Medulla oblongata (tissue), 1 donor: ENCODE data around the gene SVOPL.

ENCODE experiments used
- DNase-seq: peaks from one replicate; pipeline ENCODE4 v3.0.0-alpha.2; 2015; ENCODE audit errors: extremely low spot score

Gene SVOPL

GRCh38 chr7:138564365-138564764, 136.8 kb downstream of the SVOPL start:
- peak; percentile 10 for DNase-seq

GRCh38 chr7:138563808-138564207, 137.4 kb downstream of the SVOPL start:
- DNase-seq = no peak

GRCh38 chr7:138559448-138559847, 141.7 kb downstream of the SVOPL start:
- DNase-seq = no peak

DNA sequence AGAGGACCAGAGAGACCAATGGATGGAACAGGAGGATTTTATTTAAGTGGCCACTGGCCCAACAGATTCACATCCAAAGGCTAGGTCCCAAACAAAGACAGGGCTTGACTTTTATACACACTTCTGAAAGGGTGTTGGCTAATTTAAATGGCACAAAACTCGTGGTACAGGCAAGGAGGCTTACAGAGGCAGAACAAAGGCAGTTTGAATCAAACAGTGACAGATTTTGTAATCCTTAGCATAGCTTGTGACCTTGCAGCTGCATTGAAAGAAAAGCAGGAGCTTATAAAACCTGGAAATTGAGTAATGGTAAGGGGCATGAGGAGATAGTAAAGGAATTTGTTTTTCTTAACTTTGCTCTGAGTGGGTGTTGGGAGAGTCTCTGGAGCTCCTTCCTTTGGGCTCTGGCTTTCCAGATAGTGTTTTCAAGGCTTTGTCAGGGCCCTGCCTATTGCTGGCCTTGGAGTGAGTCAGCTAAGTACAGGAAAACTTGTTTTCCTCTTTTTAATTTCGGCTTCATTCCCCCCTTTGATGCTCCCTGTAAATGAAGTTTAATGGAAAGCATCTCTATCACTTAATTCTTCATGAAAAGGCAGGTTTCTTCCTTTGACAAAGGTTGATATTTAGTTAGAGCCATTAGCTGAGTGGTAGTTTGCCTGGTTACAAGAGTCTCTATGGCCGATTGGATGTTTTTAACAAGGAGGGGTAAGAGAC, 144.2 kb downstream of the SVOPL start:
- no peak for DNase-seq

DNA sequence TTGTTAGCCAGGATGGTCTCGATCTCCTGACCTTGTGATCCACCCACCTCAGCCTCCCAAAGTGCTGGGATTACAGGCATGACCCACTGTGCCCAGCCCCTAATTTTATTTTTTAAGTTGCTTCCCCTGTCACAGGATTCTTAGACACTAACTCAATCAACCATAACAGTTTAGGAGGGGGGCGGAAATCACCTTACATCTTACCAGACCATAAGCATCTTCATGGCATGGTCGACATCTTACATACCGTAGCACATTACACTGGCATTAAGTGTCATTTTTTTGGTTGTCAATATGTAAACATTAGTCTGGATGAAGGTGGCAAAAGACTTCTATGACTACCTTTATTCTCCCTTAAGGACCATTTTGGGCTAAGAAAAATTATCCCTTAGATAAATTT, 145.5 kb downstream of the SVOPL start:
- DNase-seq = no peak

- DNase-seq = no peak
These were observed 146.5 kb downstream of the SVOPL start for GRCh38 chr7:138554674-138555073.

- no peak for DNase-seq
These were observed 147.4 kb downstream of the SVOPL start for GRCh38 chr7:138553805-138554204.

DNA sequence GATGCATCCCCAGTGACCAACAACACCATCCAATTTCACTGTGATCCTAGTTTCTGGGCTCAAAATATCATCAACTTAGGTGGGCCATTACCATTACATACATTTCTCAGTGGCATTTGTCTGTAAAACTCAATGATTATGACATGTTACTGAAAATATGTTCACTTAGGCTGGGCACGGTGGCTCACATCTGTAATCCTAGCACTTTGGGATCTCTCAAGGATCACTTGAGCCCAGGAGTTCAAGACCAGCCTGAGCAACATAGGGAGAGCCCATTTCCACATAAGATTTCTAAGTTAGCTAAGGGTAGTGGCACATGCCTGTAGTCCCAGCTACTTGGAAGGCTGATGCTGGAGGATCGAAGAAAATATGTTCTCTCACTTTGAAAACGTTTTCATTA, 150.1 kb downstream of the SVOPL start:
- DNase-seq = no peak

DNA sequence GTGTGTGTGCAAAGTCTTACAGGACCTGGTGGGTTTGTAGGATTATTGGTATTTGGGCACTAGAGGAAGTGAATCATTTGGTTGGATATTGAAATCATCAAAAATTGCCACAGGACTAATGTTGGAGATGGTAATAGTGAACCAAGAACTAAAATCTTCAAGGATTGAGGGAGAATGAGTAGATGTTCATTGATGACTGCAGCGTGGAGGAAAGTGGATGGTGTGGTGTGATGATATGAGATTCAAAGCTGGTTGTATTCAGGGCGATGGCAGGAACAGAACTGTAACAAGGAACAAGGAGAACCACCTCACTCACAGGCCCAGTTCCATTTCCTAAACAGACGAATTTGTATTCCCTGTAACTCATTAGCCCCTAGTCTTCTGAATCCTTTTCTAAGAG, 150.8 kb downstream of the SVOPL start:
- no peak for DNase-seq

DNA sequence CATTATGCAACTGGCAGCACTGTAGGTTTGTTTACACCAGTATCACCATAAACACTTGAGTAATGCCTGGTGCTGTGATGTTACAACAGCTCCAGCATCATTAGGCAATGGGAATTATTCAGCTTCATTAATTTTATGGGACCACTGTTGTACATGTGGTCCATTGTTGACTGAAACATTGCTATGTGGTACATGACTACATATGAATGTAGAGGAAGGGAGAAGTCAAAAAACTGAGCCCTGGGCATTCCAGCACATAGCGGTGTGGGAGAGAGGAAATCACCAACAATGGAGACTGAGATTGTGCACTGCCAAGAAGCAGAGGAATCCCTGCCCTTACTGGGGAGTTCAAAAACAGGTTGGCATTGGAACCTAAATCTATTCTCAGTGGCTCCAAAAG, 152.1 kb downstream of the SVOPL start:
- no peak for DNase-seq

DNA sequence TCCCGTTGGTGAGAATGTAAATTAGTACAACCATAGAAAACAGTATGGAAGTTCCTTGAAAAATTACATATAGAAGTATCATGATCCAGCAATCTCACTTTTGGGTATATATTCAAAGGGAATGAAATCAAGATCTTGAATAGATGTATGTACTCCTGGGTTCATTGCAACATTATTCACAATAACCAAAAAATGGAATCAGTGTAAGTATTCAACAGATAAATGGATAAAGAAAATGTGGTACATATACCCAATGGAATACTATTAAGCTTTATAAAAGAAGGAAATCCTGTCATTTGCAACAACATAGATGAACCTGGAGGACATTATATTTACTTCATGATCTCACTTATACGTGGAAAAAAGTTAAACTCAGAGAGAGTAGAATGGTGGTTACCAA, 154.3 kb downstream of the SVOPL start:
- no peak for DNase-seq

- DNase-seq = no peak
These were observed 155.0 kb downstream of the SVOPL start for GRCh38 chr7:138546064-138546619.

DNA sequence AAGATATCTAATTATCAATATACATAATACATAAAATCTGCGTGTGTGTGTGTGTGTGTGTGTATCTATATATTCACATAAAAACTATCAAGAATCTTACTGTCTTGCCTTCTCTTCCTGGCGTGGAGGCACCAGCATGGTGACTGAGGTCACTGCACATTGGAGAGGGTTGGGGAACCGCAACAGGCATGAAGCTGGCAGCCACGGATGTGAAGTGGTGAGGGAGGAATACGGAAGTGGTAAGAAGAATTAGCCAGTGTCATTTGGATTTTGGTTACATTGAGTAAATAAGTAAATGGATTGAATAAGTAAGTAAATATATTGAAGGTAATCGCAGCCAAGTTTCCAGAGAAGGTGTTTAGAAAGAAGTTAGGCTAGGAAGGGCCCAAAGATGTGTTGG, 156.0 kb downstream of the SVOPL start:
- no peak for DNase-seq
